ENCODE data around the gene KRTCAP2. TPM values are rescaled to one million over a fixed set of nuclear protein-coding genes. Genes with fewer than 3 reads are reported as not detected.

KRTCAP2 gene
- total RNA-seq, 4 donors from 2014 or later: 79.8 to 263 (median 162) TPM

GRCh38 chr1:155122308-155122707, 50.8 kb downstream of the KRTCAP2 start:
- TF ChIP-seq POLR2A (IDR thresholded peaks at IDR 0.05) (no peak), CTCF (IDR thresholded peaks at IDR 0.05) (no peak)
- Histone ChIP-seq H3K4me3 (replicated peaks in 1 of 3) (no peak overlapping the region), H3K27me3 (no peaks in the 10 kb centered on the region), H3K4me1 (peaks cover 16 to 19% of the 10 kb centered on the region in 2 donors), H3K36me3 (no peaks in the 10 kb centered on the region), H3K27ac (no peak overlapping the region), H3K9me3 (no peaks in the 10 kb centered on the region)
- no peak for DNase-seq
- 94 to 96% methylated on average over 2 of the region's 2 CpGs for WGBS, 2 donors
- intact Hi-C loops (cut with DNase I): no loop called here

GRCh38 chr1:155121249-155121648, 51.9 kb downstream of the KRTCAP2 start:
- H3K9me3 ChIP-seq: no peaks in the 10 kb centered on the region
- H3K27ac ChIP-seq: no peak overlapping the region
- no peaks in the 10 kb centered on the region for H3K36me3 ChIP-seq
- TF ChIP-seq CTCF (IDR thresholded peaks at IDR 0.05) (no peak), POLR2A (IDR thresholded peaks at IDR 0.05) (no peak)
- WGBS, 2 donors: 56 to 70% methylated on average over 2 of the region's 2 CpGs
- no peaks in the 10 kb centered on the region for H3K27me3 ChIP-seq
- no peak for DNase-seq
- H3K4me3 ChIP-seq (replicated peaks in 1 of 3): no peak overlapping the region
- peaks cover 8 to 10% of the 10 kb centered on the region in 2 donors for H3K4me1 ChIP-seq
- intact Hi-C loops (cut with DNase I): no loop called here

- H3K27ac ChIP-seq: no peak overlapping the region
- peaks cover 0 to under 1% of the 10 kb centered on the region in 2 donors for H3K4me1 ChIP-seq
- no peaks in the 10 kb centered on the region for H3K27me3 ChIP-seq
- intact Hi-C loops (cut with DNase I): no loop called here
- WGBS, 2 donors: 73 to 83% methylated on average over 6 of the region's 6 CpGs
- H3K9me3 ChIP-seq: no peaks in the 10 kb centered on the region
- TF ChIP-seq CTCF (IDR thresholded peaks at IDR 0.05): no peak
- no peak for TF ChIP-seq POLR2A (IDR thresholded peaks at IDR 0.05)
- DNase-seq: no peak
- no peaks in the 10 kb centered on the region for H3K36me3 ChIP-seq
- H3K4me3 ChIP-seq (replicated peaks in 1 of 3): no peak overlapping the region
Measured at GRCh38 chr1:155120253-155120652, 52.9 kb downstream of the KRTCAP2 start.

MicroRNAs encoded within 50 kb of the gene (microRNA counts, 767-probe panel; counts per million panel counts)
- 0 counts per million in 2 donors for microRNA hsa-miR-92b-3p

Small RNAs within 50 kb of the gene (small RNA-seq; reads per million reads assigned to genes)
- gene HMGN2P18 (not detected), gene RF00019 (not detected)

Other genes starting within 250 kb of the KRTCAP2 start
- 10 to 100 TPM; 15.0 to 28.2 (median 21.2) TPM for gene PMVK, start 236.6 kb downstream of the KRTCAP2 start, total RNA-seq
- 100 to 1,000 TPM; 139 to 205 (median 181) TPM for gene PBXIP1, start 217.2 kb downstream of the KRTCAP2 start, total RNA-seq
- gene PYGO2, start 211.5 kb downstream of the KRTCAP2 start, total RNA-seq: 10 to 100 TPM; 28.6 to 48.3 (median 42.9) TPM
- gene SHC1, start 202.6 kb downstream of the KRTCAP2 start, total RNA-seq: 100 to 1,000 TPM; 108 to 168 (median 123) TPM
- 10 to 100 TPM; 14.3 to 29.5 (median 22.6) TPM for gene CKS1B, start 198.6 kb downstream of the KRTCAP2 start, total RNA-seq
- gene FLAD1, start 190.0 kb downstream of the KRTCAP2 start, total RNA-seq: 10 to 100 TPM; 24.1 to 39.3 (median 31.1) TPM
- gene LENEP, start 179.7 kb downstream of the KRTCAP2 start, total RNA-seq: not detected
- 10 to 100 TPM; 35.7 to 89.8 (median 47.3) TPM for gene ZBTB7B, start 170.5 kb downstream of the KRTCAP2 start, total RNA-seq
- 1 to 10 TPM in 1 of 4 donors, under 1 TPM in 2, not detected in 1; 0.33 to 4.2 (median 0.50) TPM for gene DCST2, start 139.5 kb downstream of the KRTCAP2 start, total RNA-seq
- gene DCST1, start 139.5 kb downstream of the KRTCAP2 start, total RNA-seq: under 1 TPM in 1 of 4 donors, not detected in 3; 0.24 TPM
- gene ADAM15, start 122.0 kb downstream of the KRTCAP2 start, total RNA-seq: 10 to 100 TPM; 51.3 to 75.5 (median 65.6) TPM
- gene EFNA4, start 109.6 kb downstream of the KRTCAP2 start, total RNA-seq: 10 to 100 TPM in 2 of 4 donors, 1 to 10 TPM in 2; 7.5 to 13.1 (median 9.9) TPM
- 1 to 10 TPM; 1.2 to 2.9 (median 2.0) TPM for gene EFNA3, start 94.5 kb downstream of the KRTCAP2 start, total RNA-seq
- gene EFNA1, start 45.4 kb downstream of the KRTCAP2 start, total RNA-seq: 100 to 1,000 TPM in 1 of 4 donors, 10 to 100 TPM in 3; 56.1 to 129 (median 83.1) TPM
- gene SLC50A1, start 37.5 kb downstream of the KRTCAP2 start, total RNA-seq: 10 to 100 TPM; 30.9 to 42.2 (median 32.7) TPM
- 100 to 1,000 TPM in 2 of 4 donors, 10 to 100 TPM in 2; 43.3 to 154 (median 94.8) TPM for gene DPM3, start 32.8 kb downstream of the KRTCAP2 start, total RNA-seq
- under 1 TPM in 1 of 4 donors, not detected in 3; 0.45 TPM for gene TRIM46, start 545 bp upstream of the KRTCAP2 start, total RNA-seq
- 10 to 100 TPM in 3 of 4 donors, 1 to 10 TPM in 1; 8.5 to 25.7 (median 18.2) TPM for gene THBS3, start 34.6 kb upstream of the KRTCAP2 start, total RNA-seq
- gene MTX1, start 35.4 kb upstream of the KRTCAP2 start, total RNA-seq: 10 to 100 TPM; 37.9 to 75.5 (median 52.1) TPM
- gene ENTREP3, start 82.2 kb upstream of the KRTCAP2 start, total RNA-seq: 10 to 100 TPM in 1 of 4 donors, 1 to 10 TPM in 3; 5.6 to 12.0 (median 7.8) TPM
- 10 to 100 TPM; 51.9 to 73.5 (median 62.7) TPM for gene SCAMP3, start 89.1 kb upstream of the KRTCAP2 start, total RNA-seq
- 10 to 100 TPM; 40.0 to 61.6 (median 56.2) TPM for gene CLK2, start 100.2 kb upstream of the KRTCAP2 start, total RNA-seq
- 1 to 10 TPM; 1.5 to 2.9 (median 2.2) TPM for gene HCN3, start 104.2 kb upstream of the KRTCAP2 start, total RNA-seq
- gene PKLR, start 128.1 kb upstream of the KRTCAP2 start, total RNA-seq: not detected
- gene FDPS, start 135.6 kb upstream of the KRTCAP2 start, total RNA-seq: 100 to 1,000 TPM in 1 of 4 donors, 10 to 100 TPM in 3; 89.0 to 103 (median 98.9) TPM
- gene RUSC1, start 147.6 kb upstream of the KRTCAP2 start, total RNA-seq: 10 to 100 TPM; 14.9 to 20.1 (median 16.9) TPM

Data from thyroid gland (tissue), 4 donors.